ENCODE results near the gene KLHL21.

DNA sequence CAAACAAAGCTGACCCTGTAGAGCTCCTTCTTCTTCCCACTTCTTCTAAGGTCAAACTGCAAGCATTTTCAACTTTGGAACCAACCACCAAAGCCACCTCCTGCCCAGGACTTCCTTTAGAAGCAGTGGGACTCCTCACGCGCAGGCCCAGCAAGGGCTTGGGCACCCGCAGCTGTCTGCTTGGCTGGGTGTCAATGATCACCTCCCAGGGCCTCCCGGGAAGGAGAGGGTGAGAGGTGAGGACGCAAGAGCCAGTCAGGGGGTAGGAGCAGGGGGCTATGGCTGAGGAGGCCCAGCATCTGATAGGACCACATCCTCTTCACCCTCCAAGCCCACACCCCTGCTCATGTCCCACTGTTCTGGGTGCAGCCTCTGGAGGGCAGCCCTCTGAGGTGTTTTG lies 10.2 kb downstream of the KLHL21 start:
- TF ChIP-seq, protein P1, sequence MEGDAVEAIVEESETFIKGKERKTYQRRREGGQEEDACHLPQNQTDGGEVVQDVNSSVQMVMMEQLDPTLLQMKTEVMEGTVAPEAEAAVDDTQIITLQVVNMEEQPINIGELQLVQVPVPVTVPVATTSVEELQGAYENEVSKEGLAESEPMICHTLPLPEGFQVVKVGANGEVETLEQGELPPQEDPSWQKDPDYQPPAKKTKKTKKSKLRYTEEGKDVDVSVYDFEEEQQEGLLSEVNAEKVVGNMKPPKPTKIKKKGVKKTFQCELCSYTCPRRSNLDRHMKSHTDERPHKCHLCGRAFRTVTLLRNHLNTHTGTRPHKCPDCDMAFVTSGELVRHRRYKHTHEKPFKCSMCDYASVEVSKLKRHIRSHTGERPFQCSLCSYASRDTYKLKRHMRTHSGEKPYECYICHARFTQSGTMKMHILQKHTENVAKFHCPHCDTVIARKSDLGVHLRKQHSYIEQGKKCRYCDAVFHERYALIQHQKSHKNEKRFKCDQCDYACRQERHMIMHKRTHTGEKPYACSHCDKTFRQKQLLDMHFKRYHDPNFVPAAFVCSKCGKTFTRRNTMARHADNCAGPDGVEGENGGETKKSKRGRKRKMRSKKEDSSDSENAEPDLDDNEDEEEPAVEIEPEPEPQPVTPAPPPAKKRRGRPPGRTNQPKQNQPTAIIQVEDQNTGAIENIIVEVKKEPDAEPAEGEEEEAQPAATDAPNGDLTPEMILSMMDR (IDR thresholded peaks at IDR 0.05; ENCODE audit: insufficient read depth, low read depth, low read length), result no peak
- TF ChIP-seq EZH2 (IDR thresholded peaks at IDR 0.05; ENCODE audit: insufficient read depth, low read length), result no peak

Measured in astrocyte (in vitro differentiated cells and primary cell).